Cardiac septum (tissue), 1 donor: ENCODE measurements around the gene PMEL. TPM values are rescaled to one million over a fixed set of nuclear protein-coding genes. Genes with fewer than 3 reads are reported as not detected.
A peak's percentile ranks its signal among the peaks of the same experiment; 100 is the strongest.
"Not testable (repeated sequence)": the region's sequence is repeated elsewhere in the genome, so short reads cannot be mapped to it uniquely, and the experiment has no call there.

ENCODE experiments used
- DNase-seq: peaks from one replicate; pipeline ENCODE4 v3.0.0-alpha.2; 2020; ENCODE audit warnings: low spot score
- intact Hi-C: fragments of 100-400 bp; cut with DNase I; formaldehyde crosslinking; loops from one replicate; pipeline ENCODE4 v1.14.0; 2022
- total RNA-seq: library from RNA; stranded (reverse); fragmentation: NEBNext Ultra II Directional; extraction: Animal tissue kit (Norgen Biotek cat#: 25700); gene quantifications from one replicate; pipeline ENCODE4 v1.2.1, GENCODE V29; 2021
- donor health status: DM: no; HTN: no; CAD: no.

The PMEL gene
- total RNA-seq, 1 donor from 2014 or later: 0.75 TPM

DNA sequence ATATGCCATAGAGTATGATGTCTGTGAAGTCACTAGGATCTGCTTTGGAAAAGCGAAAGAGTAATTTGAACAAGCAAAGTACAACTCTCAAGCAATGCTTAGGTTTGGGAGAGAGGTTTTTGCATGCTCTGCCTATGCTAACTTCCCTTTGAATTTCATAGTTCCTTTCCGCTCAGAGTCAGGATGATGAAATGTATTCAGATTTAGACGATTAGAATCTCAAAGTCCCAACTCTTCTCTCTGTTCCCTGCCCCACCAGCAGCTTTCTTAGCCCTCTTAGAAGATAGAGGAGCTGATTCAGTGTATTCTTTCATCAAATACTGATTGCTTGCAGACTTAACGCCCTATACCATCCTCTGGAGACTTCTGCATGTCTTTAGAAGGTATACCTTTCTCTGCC lies 19.5 kb upstream of the PMEL start:
- intact Hi-C loops: no loop called here
- no peak for DNase-seq

DNA sequence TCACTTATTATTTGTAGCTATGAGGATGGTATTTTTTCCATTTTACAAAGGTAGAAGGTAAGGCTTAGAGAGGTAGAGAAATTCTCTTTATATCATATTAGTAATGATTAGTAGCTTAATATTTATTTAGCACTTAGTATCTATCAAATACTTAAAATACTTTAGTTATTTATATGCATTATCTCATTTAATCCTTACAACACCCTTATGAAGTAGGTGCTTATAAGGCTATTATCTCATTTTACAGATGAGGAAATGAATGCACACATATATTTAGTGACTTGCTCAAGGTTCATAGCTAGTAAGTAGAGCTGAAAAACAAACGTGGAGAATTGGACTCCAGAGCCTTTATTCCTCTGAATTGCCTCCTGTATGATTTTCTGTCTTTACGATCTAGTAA lies 19.0 kb upstream of the PMEL start:
- no peak for DNase-seq
- intact Hi-C loops: no loop called here

DNA sequence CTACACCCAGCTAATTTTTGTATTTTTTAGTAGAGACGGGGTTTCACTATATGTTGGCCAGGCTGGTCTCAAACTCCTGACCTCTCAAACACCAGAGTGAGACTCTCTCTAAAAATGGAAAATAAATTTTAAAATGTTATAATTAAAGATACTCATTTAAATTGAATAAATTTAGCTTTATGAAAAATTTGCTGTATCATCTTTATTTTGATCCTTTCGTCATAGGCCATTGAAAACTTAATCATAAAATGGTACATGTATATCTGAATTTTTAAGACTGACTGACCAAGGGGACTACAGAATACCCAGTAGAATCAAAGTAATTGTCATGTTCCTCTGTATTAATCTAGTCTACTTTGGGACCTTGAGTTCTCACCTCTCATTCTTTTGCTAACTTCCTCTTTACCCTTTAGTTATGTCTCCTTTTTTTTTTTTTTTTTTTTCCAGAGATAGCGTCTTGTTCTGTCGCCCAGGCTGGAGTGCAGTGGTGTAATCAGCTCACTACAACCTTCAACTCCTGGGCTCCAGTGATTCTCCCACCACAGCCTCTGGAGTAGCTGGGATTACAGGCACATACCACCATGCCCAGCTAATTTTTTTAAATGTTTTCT lies 17.5 kb upstream of the PMEL start:
- intact Hi-C loops: no loop called here

DNA sequence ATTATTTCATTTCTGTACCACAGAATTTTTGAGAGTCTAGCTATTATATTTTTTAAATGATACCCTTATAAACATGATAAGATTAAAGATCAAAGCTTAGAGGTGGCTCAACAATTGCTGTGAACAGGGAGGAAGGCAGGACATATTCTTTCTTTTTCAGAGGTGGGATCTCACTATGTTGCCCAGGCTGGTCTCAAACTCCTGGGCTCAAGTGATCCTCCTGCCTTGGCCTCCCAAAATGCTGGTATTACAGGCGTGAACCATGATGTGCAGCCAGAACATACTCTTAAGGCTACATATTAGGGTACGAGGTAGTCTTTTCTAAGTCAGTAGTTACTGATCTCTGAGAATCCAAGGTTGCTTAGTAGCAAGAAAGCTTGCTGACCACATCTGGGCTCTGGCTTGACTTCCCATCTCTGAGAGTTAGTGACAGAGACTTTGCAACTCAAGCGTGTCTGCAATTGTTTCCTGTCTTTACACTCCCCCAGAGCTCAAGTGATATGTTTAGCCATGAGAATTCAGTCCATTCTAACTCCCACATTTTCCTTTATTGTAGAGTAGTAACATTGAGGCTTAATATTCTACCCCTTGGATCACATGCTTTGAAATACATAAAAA lies 16.6 kb upstream of the PMEL start:
- DNase-seq: no peak
- intact Hi-C loops: no loop called here

More for the DNA sequence above, 17.5 kb upstream of the PMEL start:
- DNase-seq: no peak

DNA sequence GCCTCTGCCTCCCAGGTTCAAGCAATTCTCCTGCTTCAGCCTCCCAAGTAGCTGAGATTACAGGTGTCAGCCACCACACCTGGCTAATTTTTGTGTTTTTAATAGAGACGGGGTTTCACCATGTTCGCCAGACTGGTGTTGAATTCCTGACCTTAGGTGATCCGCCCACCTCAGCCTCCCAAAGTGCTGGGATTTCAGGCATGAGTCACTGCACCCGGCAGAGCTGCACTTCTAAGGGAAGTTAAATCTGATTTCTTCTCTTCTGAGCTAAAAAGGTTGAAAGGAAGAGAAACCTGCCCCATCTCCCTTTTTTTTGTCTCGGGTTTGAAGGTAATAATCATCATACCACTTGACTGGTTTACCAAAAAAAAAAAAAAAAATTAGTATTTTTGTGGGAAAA lies 16.0 kb upstream of the PMEL start:
- DNase-seq, intact Hi-C loops: not testable (repeated sequence)

DNA sequence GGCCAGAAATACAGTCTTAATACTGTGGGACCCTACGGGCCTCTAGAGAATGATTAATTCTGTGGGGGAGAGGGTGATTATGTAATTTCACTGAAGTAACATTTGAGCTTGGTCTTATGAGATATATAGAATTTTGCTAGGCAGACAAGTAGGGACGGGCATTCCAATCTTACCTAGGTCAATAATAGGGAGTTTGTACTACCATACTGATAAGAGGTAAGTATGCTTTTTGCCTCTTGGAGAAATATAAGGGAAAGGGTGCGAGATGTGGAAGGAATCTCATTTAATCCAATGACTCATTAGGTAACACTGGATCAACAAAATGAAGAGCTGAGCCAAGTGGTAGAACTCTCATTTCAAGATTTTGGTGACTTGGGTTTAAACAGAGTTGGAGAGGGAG lies 13.2 kb upstream of the PMEL start:
- DNase-seq: no peak
- intact Hi-C loops: no loop called here

DNA sequence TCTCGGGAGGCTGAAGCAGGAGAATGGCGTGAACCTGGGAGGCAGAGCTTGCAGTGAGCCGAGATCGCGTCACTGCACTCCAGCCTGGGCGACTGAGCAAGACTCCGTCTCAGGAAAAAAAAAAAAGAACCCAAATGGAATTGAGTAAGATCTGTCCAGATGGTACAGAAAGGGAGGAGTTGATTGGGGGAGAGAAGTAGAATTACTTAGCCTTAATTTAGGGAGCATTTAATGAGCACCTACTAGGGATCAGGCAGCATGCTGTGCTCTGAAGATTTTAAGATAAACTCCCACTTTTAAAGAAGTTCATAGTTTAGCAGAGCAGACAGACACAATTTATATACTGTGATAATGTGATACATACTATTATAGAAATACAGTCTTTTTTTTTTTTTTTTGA lies 12.6 kb upstream of the PMEL start:
- intact Hi-C loops: no loop called here
- DNase-seq: no peak

DNA sequence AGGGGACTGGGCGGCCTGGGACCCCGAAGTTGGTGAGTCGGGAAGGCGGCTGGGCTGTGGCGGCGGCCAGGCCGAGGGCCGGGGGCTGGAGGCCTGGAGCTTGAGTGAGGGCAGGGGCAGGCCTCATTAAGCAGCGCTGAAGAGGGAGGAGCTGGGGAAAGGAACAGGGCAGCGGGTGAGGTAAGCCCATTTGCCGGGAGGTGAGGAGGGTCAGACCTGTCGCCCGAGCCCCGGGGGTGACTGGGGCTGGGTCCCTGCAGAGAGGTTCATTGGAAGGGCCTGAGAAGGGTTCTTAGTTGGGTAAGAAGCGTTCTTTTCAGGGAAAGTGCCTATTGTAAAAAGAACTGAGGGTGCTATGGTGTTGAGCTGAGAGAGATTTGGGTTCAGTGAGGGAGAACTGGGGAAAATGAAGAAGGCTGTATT lies 8.5 kb upstream of the PMEL start:
- intact Hi-C loops: loop anchor here (5.0 kb wide), 1 partner anchor 47 kb away; the partner anchor contains the start of gene PYM1
- DNase-seq: no peak

DNA sequence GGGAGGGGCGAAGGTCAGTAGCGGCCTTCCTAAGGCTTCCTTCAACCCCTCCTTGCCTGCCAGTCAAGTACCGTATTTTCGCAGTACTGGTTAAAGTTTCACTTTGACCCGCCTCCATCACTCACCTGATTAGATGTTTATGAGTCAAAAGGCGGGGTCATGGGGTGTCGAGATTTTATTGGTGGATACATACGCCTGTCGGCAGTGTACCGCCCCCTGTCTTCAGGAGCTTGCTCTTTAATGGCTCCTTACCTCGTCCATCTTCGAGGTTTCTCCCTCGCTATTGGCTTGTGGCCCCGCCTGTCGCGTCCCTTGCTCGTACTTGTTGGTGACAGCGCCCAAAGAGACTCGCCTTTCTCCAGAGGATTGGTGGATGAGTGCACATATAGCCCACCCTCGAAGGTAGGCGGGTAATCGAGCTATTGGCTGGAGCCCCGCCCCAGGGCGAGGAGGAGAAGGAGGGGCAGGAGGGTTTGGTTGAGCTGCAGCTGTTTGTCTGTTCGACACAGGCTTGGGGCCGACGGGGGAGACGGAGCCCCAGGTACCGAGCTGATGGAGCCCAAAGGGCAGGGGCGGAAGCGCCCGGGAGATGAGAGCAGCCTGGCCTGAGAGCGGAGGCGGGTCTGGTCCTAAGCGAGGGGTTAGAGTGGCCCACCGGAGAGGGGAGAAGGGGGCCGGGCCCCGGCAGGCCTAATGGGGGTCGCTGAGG lies 7.9 kb upstream of the PMEL start, which contains the start of gene RAB5B:
Gene RAB5B, plus strand, starts transcription at position 480 of the 709 bp plus-strand sequence. CDS start 12,883 bp downstream, outside the sequence.
- intact Hi-C loops: loop anchor here (5.0 kb wide), 1 partner anchor 46 kb away; the partner anchor contains the start of gene PYM1
- DNase-seq: peak; percentile 99

DNA sequence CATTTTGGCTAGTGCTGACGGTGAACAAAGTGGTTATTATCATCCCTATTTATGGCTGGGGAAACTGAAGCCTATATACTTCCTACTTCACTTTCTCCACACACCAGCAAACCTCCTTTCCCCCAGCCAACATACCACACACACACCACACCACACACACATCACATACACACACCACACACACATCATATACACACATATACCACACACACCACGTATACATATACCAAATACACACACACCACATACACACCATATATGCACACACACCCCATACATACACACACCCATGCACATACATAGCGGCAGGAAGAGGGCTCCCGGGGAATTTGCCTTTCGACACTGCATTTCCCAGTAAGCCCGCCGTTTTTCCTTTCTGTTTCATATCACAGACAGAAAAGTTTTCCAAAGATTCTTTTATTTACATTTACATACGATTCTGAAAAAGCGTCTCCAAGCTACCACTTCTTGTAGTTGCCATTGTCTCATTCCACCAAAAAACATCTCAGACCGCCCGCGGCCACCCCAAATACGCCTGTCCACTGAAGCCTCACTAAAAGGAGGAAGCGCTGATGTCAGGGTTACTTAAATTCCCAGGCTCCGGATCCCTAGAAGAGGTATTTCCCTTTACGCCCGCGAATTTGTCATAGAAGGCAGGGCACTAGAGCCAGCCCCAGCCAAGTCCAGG lies 7.2 kb upstream of the PMEL start:
- DNase-seq: no peak
- intact Hi-C loops: loop anchor here (5.0 kb wide), 1 partner anchor 46 kb away; the partner anchor contains the start of gene PYM1

DNA sequence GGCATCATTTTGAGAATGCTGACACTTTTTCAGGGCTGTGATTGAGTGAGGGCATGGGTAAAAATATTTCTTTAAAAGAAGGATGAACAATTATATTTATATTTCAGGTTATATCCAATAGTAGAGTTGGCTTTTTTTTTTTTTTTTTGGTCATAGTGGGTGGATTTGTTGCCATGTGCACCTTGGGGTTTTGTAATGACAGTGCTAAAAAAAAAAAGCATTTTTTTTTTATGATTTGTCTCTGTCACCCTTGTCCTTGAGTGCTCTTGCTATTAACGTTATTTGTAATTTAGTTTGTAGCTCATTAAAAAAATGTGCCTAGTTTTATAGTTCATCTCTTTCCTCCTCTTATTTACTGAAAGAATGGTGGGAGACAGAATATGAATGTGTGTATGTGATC lies 6.6 kb upstream of the PMEL start:
- intact Hi-C loops: loop anchor here (5.0 kb wide), 1 partner anchor 45 kb away; the partner anchor contains the start of gene PYM1
- no peak for DNase-seq

DNA sequence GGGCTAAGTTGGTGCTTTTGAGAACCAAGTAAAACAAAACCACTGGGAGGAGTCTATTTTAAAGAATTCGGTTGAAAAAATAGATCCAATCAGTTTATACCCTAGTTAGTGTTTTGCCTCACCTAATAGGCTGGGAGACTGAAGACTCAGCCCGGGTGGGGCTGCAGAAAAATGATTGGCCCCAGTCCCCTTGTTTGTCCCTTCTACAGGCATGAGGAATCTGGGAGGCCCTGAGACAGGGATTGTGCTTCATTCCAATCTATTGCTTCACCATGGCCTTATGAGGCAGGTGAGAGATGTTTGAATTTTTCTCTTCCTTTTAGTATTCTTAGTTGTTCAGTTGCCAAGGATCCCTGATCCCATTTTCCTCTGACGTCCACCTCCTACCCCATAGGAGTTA lies 6.2 kb upstream of the PMEL start:
- intact Hi-C loops: loop anchor here (5.0 kb wide), 1 partner anchor 45 kb away; the partner anchor contains the start of gene PYM1
- DNase-seq: no peak

DNA sequence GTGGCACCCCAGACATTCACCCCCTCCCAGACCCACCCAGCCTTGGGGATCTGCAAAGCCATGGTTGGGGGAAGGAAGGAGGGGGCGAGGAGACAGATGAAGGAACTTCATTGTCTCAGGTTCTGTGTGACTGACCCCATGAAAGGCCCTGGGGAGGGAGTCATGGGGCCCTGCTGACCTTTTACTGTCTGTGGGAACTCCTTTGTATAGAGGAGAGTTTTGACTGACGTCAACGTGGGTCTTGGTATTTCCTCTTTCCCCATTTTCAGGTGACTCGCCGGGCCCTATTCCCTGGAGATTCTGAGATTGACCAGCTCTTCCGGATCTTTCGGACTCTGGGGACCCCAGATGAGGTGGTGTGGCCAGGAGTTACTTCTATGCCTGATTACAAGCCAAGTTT lies 4.9 kb upstream of the PMEL start:
- no peak for DNase-seq
- intact Hi-C loops: loop anchor here (5.0 kb wide), 1 partner anchor 43 kb away; the partner anchor contains the start of gene PYM1

DNA sequence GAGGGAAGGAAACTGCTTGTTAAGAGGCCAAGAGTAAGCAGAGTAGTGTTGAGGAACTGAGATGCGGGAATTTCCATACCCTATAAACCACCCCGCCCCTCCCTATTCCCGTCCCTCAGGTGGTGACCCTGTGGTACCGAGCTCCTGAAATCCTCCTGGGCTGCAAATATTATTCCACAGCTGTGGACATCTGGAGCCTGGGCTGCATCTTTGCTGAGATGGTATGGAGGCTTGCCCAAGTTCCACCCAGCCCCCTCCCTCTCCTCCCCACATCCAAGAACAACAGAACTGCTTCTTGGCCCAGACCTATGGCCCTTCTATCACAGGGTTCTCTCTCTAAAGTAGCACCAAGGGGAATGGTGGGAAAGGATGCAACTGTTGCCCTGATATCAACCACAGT lies 3.5 kb upstream of the PMEL start:
- no peak for DNase-seq
- intact Hi-C loops: no loop called here

DNA sequence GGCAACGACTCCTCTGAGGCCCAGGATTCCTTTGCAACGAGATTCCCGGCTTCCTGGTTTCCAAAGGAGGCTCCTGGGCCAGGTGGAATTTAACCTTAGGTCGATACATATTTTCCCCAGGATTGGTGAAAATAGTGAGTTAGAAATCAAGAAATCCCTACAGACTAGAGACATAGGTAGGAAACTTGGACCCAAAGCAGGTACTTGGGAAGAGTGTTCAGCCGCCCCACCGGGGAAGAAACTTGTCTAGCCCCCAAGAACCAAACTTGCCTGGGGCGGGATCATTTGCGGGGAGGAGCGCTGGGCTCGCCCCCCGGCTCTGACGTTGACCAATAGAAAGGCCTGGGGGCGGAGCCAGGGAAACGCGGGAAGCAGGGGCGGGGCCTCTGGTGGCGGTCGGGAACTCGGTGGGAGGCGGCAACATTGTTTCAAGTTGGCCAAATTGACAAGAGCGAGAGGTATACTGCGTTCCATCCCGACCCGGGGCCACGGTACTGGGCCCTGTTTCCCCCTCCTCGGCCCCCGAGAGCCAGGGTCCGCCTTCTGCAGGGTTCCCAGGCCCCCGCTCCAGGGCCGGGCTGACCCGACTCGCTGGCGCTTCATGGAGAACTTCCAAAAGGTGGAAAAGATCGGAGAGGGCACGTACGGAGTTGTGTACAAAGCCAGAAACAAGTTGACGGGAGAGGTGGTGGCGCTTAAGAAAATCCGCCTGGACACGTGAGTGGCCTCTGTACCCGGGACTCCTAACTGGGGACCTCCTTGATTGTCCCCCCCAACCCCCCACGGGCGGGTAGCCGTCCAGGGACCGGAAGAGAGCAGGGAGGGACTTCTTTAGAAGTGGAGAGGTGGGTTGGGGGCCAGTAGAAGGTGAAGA lies 803 bp upstream of the PMEL start, which contains the start of gene CDK2:
Gene CDK2, plus strand, starts transcription at position 423 of the 874 bp plus-strand sequence. Its CDS starts 179 bp downstream, at position 602.
- intact Hi-C loops: no loop called here
- DNase-seq: peak; percentile 96

DNA sequence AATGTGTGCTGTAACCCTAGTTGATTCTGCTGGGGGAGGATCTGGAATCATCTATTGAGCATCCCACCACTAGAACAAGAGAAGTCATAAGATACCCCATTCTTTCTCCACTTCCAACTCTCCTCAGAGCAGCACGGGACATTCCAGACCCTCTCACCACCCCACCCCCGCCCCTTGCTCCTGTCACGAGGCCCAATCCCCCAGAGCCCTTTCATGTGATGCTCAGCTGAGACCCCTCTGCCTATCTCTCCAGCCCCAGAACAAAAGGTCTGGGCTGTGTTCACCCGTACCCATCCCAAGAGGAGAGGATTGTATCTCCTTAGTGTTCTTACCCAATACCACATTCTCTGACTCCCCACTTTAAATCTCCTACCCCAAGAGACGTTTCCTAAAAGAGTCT lies 602 bp downstream of the PMEL start:
- no peak for DNase-seq
- intact Hi-C loops: no loop called here

DNA sequence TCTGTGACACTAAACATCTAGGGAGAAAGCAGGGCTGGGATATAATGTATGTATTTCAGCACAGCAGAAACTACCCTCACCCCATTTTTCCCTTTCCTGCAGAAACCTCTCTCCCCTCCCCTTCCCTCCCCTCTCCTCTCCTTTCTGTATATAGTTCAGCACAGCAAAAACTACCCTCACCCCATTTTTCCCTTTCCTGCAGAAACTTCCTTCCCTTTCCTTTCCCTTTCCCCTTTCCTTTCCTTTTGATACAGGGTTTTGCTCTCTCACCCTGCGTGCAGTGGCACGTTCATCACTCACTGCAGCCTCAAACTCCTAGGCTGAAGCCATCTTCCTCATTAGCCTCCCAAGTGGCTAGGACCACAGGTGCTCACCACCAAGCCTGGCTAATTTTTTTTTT lies 2.1 kb downstream of the PMEL start:
- intact Hi-C loops: no loop called here
- DNase-seq: no peak

DNA sequence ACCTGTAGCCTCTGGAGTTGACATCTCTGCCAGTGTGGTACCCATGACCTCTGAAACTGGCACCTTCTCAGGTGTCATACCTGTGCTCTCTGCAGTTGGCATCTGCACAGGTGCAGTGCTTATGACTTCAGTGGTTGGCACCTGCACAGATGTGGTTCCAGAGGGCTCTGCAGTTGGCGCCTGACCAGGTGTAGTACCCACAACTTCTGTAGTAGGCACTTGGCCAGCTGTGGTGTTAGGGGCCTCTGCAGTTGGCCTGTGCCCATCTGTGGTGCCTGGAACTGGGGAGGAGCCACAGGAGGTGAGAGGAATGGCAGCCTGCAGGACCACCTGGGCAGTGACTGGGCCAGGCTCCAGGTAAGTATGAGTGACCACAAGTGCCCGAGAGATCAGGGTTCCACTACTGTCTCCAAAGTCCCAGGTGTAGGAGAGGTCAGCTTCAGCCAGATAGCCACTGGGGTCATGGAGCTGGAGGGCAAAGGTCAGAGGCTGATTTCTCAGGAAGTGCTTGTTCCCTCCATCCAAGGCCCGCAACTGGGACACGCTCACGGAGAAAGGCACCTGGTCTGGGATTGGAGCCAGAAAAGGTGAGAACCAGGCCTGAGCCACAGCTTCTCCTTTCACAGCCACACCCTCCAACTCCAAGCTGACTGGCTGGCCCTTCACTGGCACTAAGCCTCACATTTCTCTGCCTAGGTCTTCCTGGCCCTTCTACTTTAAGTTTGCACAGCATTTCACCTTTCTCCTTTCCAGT lies 8.6 kb downstream of the PMEL start:
- intact Hi-C loops: no loop called here
- no peak for DNase-seq
